Measurements from ENCODE around the gene PLEKHG2. TPM values are rescaled to one million over a fixed set of nuclear protein-coding genes. Genes with fewer than 3 reads are reported as not detected.

Gene PLEKHG2
- total and polyA plus RNA-seq, 9 of the 15 experiments (the other 6 are each of a cell fraction or from before 2014, with no cell fraction given) = 0.98 to 45.7 (median 9.8) TPM

DNA sequence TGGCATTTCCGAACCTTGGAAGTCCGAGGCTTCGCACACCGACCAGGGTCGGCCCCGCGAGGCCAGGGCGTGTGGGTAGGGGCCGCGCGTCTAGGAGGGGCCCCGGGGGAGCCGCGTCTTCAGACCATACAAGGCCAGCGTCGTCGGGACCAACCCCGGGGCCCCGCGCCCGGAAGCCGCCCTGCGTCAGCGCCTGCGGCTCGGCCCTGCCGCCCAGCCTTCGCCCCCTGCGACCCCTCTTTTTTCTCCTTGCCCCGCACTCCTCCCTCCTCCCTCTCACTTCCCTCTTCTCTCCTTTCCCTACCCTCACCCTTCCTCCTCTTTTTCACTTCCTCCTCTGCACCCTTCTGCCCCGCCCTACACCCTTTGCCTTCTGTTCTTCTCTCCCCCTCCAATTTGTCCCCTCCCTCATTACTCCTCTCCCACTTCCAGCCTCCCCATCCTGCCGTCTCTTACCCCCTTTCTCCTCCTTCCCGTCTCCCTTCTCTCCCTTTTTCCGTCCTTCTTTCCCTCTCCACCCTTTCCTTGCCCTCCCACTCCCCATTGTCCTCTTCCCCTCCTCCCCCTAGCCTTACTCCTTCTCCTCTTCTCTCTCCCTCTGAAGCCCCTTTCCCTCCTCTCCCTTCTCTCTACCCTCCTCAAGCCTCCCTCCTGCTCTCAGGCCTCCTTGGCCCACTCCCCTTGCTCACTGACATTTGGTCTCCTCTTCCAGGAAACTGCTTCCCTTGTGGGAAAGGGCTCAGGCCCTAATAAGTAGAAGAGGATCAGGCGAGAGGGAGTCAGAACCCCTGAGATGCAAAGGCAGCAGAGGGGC, 2.2 kb upstream of the PLEKHG2 start (continued):
- TF ChIP-seq, protein P1, sequence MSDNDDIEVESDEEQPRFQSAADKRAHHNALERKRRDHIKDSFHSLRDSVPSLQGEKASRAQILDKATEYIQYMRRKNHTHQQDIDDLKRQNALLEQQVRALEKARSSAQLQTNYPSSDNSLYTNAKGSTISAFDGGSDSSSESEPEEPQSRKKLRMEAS (CRISPR knock-in tag; IDR thresholded peaks at IDR 0.05) = peak; percentile 30; the same call in 1 of the 2 replicates
- TF ChIP-seq CHD1 (IDR thresholded peaks at IDR 0.05; ENCODE audit: low read length) (no peak), HNRNPK (IDR thresholded peaks at IDR 0.05; ENCODE audit: low read depth, low read length, poor library complexity, severe bottlenecking) (peak; percentile 59), RB1 (IDR thresholded peaks at IDR 0.05; ENCODE audit: low read depth) (peak; percentile 57), SRSF3 (IDR thresholded peaks at IDR 0.05; ENCODE audit: insufficient read depth, low read length) (0 out of 2 replicates have a peak, but pooled peaks have one; percentile 66), NR4A1 (CRISPR knock-in tag; IDR thresholded peaks at IDR 0.05) (no peak), NR4A1 (tag; IDR thresholded peaks at IDR 0.05) (0 out of 2 replicates have a peak, but pooled peaks have one; percentile 35), ZNF644 (tag; IDR thresholded peaks at IDR 0.05; ENCODE audit: low read depth) (0 out of 2 replicates have a peak, but pooled peaks have one; percentile 13), ZNF263 (CRISPR knock-in tag; IDR thresholded peaks at IDR 0.05; ENCODE audit: borderline replicate concordance) (peak; percentile 96)
- TF ChIP-seq, protein P2, sequence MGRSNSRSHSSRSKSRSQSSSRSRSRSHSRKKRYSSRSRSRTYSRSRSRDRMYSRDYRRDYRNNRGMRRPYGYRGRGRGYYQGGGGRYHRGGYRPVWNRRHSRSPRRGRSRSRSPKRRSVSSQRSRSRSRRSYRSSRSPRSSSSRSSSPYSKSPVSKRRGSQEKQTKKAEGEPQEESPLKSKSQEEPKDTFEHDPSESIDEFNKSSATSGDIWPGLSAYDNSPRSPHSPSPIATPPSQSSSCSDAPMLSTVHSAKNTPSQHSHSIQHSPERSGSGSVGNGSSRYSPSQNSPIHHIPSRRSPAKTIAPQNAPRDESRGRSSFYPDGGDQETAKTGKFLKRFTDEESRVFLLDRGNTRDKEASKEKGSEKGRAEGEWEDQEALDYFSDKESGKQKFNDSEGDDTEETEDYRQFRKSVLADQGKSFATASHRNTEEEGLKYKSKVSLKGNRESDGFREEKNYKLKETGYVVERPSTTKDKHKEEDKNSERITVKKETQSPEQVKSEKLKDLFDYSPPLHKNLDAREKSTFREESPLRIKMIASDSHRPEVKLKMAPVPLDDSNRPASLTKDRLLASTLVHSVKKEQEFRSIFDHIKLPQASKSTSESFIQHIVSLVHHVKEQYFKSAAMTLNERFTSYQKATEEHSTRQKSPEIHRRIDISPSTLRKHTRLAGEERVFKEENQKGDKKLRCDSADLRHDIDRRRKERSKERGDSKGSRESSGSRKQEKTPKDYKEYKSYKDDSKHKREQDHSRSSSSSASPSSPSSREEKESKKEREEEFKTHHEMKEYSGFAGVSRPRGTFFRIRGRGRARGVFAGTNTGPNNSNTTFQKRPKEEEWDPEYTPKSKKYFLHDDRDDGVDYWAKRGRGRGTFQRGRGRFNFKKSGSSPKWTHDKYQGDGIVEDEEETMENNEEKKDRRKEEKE (IDR thresholded peaks at IDR 0.05; ENCODE audit: borderline replicate concordance in 1 of 2, control insufficient read depth in 1 of 2, low read depth in 2 of 2, low read length in 1 of 2) = peak; percentile 71 to 85; a peak in 2 of 4 replicates
- TF ChIP-seq, protein P3, sequence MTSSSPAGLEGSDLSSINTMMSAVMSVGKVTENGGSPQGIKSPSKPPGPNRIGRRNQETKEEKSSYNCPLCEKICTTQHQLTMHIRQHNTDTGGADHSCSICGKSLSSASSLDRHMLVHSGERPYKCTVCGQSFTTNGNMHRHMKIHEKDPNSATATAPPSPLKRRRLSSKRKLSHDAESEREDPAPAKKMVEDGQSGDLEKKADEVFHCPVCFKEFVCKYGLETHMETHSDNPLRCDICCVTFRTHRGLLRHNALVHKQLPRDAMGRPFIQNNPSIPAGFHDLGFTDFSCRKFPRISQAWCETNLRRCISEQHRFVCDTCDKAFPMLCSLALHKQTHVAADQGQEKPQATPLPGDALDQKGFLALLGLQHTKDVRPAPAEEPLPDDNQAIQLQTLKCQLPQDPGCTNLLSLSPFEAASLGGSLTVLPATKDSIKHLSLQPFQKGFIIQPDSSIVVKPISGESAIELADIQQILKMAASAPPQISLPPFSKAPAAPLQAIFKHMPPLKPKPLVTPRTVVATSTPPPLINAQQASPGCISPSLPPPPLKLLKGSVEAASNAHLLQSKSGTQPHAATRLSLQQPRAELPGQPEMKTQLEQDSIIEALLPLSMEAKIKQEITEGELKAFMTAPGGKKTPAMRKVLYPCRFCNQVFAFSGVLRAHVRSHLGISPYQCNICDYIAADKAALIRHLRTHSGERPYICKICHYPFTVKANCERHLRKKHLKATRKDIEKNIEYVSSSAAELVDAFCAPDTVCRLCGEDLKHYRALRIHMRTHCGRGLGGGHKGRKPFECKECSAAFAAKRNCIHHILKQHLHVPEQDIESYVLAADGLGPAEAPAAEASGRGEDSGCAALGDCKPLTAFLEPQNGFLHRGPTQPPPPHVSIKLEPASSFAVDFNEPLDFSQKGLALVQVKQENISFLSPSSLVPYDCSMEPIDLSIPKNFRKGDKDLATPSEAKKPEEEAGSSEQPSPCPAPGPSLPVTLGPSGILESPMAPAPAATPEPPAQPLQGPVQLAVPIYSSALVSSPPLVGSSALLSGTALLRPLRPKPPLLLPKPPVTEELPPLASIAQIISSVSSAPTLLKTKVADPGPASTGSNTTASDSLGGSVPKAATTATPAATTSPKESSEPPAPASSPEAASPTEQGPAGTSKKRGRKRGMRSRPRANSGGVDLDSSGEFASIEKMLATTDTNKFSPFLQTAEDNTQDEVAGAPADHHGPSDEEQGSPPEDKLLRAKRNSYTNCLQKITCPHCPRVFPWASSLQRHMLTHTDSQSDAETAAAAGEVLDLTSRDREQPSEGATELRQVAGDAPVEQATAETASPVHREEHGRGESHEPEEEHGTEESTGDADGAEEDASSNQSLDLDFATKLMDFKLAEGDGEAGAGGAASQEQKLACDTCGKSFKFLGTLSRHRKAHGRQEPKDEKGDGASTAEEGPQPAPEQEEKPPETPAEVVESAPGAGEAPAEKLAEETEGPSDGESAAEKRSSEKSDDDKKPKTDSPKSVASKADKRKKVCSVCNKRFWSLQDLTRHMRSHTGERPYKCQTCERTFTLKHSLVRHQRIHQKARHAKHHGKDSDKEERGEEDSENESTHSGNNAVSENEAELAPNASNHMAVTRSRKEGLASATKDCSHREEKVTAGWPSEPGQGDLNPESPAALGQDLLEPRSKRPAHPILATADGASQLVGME (CRISPR knock-in tag; IDR thresholded peaks at IDR 0.05) = 0 out of 2 replicates have a peak, but pooled peaks have one; percentile 41
- TF ChIP-seq, protein P4, sequence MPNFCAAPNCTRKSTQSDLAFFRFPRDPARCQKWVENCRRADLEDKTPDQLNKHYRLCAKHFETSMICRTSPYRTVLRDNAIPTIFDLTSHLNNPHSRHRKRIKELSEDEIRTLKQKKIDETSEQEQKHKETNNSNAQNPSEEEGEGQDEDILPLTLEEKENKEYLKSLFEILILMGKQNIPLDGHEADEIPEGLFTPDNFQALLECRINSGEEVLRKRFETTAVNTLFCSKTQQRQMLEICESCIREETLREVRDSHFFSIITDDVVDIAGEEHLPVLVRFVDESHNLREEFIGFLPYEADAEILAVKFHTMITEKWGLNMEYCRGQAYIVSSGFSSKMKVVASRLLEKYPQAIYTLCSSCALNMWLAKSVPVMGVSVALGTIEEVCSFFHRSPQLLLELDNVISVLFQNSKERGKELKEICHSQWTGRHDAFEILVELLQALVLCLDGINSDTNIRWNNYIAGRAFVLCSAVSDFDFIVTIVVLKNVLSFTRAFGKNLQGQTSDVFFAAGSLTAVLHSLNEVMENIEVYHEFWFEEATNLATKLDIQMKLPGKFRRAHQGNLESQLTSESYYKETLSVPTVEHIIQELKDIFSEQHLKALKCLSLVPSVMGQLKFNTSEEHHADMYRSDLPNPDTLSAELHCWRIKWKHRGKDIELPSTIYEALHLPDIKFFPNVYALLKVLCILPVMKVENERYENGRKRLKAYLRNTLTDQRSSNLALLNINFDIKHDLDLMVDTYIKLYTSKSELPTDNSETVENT (CRISPR knock-in tag; IDR thresholded peaks at IDR 0.05) = no peak
